GM18519 (cell line): Measurements from ENCODE around the gene PLXNA2.
A peak's percentile ranks its signal among the peaks of the same experiment; 100 is the strongest.

Experiments used
- ATAC-seq: cut with Tn5 transposase; IDR thresholded peaks from one replicate; pipeline ENCODE4 v1.9.1; 2021; ENCODE audit warnings: mild to moderate bottlenecking, moderate library complexity; ENCODE audit not compliant: unreplicated experiment, low FRiP score

Gene PLXNA2

DNA sequence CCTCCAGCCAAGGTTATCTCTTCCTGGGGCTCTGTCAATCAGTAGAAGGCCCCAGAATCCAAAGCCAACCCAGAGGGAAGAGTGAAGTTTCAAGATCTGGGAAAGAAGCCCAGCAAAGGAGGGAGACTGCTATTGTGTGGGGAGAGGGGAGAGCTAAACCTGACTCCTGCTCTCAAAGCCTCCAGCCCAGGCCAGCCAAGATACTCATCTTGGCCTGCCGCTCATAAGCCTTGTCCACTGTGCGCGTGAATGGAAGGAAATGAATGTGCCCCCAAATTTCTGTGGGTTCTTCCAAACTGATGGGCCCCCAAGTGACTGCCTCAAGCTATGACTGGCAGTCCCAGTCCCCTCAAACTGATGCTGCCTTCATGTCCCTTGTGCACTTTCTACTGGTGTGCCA lies 2.0 kb downstream of the PLXNA2 start:
- ATAC-seq = no peak

DNA sequence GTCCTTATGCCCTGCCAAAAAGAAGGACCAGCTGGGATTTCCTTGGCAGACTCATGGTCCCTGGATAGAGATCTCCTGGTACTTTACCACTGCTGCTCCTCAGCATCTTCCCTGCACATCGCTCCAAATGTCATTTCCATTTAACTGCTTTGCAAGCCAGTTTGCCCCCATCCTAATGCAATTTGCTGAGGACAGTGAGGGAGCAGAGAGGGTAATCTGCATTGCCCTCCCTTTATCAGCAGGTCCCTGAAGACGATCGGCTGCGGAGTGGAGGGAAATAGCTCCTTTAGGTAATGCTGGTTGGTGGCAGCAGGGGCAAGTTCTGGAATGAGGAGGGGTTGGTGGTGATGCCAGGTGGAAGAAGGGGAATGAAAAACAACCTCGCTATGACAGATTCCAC lies 2.7 kb downstream of the PLXNA2 start:
- no peak for ATAC-seq

DNA sequence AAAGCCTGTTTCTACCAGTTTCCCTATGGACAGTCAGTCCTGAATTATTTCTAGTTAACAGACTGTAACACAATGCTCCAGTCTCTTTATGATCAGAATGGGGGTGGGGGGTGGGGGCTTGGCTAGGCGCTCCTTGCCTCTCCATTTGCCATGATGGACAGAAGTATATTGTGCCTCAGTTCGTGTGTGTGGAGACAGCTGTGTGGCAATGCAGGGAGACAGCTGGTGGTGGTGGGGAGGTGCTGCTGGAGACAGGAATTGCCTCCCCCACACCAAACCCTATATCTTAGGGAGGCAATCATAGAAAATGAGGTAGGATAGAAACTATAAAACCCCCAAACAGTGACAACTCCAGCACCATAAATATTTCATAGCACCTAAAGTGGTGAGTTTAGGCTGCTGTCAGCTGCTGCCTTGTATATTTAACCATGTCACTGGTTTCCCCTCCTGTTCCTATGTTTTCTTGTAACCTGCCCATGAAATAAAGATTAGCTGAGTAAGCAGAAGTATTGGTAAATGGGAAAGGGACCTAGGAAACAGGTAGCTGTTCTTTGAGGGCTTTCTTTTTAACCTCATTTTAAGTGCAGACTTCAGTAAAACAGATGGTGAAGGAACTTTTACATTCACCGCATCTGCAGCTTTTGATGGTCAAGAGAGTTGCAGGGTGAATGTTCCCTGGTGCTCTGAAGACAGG lies 3.4 kb downstream of the PLXNA2 start:
- no peak for ATAC-seq

DNA sequence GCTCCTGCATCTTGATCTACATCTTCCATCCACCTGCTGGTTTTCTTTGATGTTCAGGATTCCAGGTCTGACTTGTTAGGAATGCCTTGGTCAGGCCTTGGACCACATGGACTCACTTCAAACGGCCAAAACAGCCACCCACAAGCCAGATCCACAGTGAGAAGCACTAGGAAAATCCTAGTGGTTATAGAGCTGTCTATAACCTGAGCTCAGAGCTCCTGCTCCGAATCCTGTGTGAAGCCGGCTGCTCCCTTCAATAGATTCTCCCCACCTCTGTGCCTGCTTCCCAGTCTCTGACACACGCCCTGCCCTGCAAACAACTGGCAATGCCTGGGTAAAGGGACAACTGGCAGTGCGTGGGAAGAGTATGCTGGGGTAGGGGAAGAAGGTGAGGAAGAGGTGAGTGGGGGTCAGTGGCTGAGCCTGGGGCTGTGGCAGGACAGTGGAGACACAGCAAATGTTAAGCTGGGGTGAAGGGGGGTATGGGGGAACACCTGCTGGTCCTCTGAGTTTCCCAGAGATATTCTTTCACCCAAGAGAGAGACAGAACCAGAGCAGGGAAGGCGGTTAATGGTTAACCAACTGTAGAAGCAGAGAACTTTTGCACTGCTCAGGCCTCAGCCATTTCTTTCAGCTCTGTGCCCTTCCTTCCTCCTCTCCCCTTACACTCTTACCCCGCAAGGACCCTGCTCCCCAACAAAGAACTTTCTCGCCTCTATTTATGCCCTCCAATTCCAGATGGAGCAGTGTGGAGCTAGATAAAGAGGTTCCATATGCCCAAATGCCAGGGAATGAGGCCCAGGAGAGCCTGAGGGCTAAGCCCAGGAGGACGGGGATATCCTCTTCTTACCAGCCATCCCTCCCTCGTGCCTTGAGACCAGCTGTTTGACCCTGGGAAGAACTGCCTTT lies 4.5 kb downstream of the PLXNA2 start:
- ATAC-seq = no peak

DNA sequence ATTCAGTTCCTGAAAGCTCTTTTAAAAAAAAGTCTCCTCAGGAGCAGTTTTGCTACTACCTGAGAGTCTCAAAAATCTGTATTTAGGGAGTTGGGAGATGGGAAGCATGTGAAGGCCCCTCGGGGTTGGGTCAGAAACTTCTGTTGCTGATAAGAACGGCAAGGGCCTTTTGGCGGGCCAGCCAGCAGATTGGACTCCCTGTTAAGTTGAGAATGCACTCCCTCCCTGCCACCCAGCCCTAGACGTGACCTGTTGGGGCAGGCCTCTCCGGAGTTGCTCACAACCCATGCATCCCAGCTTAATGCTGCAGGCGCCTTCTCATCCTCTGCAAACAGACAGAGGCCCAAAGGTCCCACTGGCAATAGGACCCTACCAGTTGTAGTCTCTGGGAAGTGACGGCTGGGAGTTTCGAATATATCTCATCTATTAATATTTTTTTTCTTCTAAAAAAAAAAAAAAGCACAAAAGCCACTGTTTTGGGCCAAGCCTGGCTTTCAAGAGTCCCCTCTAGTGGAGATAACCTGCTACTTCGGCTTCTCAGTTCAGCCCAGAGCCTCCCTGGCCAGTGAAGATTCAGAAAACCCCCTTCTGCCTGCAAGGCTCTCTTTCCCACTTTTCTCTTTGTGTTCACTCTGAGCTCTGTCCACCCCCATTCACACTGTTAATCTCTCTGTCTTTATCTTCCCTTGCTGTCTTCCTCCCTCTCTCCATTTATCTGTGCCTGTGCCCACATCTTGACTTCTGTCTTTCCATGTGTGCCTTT lies 5.3 kb downstream of the PLXNA2 start:
- no peak for ATAC-seq

DNA sequence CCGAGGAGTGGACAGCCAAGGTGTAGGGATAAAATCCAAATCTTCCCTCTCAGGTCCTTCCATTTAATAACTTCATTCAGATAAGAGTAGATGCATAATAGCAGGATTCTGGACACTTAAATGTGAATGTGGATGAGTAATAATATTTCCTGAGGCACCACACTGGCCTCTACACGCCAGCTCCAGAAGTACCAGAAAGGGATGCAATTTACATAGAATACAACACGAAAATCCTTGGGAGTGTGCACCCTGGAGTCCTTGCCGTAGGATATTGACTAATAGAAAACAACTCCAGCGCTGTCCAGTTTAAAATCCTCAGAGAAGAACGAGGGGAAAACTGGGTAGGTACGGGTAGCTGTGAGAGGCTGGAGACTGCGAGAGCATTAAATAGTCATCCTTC lies 6.9 kb downstream of the PLXNA2 start:
- ATAC-seq = no peak

DNA sequence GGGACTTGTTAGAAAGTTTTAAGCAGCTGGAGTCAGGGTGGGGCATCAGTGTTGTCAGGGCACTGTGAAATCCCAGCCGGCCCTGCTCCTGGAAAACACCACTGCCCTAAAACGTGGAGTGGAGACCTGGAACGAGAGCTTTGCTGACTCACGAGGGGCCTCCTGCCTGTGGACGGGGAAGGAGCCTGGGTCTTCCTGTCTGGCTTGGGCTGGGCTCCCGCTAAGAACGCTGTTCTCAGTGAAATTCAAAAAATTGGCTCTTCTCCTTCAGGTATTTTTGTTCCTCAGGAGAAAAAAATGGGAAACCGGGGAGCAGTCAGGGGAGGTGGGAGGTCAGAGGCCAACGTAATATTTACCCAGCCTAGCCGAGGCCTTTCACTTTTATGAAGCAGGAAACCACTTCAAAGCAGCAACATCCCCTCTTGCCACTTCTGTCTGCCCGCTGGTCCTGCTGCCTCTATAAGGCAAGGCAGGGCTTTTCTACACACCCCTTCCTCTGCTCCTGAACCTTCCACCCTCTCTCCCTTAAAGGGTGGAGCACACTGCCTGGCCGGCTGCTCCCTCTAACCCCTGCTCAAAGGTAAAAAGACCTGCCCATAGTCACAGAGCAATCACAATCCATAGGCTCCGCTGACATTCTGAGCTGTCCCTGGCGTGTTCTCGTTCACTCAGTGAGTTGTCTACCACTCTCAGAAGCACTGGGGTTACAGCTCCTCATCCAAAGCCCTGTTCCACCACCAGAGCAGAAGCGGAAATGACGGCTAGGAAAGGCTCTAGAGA lies 8.0 kb downstream of the PLXNA2 start:
- peak; percentile 39 for ATAC-seq

DNA sequence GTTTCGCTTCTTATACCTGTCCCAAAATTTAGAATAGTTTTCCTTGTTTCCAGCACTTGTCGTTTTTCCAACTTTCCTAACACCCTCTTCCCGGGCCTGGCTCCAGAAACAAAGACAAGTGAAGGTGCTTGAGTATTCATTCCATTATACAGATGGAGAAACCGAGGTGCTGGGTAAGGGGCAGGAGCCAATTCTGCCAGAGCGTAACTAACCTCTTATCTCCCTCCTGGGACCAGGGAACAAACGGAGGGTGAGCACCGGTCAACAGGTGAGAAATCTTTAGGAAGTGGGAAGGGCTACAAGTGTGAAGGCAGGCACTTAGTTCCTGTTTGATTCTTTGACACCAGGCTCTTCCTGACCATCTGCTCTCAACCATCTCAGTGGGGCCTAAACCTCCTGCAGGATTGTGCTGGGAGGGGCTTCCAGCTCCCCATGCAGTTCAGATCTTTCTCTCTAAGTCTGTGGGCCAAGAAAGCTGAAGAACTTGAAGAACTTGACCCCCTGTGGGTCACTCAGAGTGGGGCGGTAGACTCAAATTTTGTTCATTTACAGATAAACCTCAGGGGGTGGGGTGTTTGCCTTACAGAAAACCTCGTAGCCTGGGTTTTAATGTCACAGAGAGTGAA lies 8.7 kb downstream of the PLXNA2 start:
- ATAC-seq = no peak

DNA sequence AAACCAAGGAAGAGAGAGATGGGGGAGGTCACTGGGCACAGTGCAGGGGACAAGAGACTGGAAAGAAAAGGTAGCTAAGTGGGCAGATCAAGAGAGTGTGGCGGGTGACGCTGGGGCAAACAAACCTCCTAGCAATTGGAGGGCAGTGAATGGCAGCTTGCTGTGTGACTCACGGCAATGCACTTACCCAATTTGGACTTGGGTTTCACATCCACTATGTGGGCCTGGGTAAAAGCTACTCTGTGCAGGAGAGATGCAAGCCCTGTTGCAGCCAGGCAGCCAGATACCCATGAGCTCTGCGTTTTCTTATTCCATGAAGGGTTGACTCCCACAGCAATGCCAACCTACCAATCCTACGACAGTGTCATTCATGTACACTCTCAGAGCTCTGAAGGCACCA lies 9.5 kb downstream of the PLXNA2 start:
- ATAC-seq = no peak

DNA sequence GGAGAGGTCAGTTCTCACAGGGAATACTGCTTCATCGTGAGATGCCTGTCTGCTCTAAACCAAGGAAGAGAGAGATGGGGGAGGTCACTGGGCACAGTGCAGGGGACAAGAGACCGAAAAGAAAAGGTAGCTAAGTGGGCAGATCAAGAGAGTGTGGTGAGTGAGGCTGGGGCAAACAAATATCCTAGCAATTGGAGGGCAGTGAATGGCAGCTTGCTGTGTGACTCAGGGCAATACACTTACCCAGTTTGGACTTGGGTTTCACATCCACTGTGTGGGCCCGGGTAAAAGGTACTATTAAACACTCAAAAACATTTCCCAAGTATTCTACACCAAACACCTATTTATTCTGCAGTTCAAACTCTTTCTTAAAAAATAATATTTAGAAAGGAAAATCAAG lies 10.2 kb downstream of the PLXNA2 start:
- no peak for ATAC-seq

DNA sequence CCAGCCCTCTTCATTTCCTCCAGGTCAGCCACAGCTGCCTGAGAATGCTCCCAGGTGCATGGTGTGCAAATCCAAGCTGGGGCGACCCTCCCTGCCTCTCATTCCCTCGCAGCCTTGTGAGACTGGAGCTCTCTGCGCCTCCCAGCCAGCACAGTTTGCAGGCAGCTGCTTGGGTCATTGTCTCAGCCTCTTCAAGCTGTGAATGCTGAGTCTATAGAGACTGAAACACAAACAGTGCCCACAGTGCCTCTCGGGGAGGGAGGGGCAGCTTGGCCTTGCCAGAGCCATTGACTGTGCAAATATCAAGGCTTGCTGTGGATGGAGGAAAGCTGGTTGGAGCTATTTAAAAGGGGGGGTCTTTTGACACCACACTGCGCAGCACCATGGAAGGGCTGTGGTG lies 10.6 kb downstream of the PLXNA2 start:
- no peak for ATAC-seq

DNA sequence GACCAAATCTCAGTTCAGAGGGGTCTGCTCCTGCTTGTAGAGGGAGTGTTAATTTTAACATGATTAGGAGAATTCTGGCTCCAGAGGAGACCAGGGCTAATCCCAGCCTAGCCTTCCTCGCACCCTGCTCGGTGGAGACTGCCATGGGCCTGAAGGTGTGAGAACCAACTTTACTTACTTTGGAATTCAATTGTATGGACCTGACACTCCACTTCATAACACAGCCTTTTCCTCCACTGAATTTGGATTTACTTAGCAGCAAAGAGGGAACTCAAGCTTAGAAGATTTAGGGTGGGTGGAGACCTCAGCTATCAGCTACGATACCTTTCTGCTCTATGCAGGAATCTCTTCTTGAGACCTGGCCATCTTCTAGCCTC lies 11.5 kb downstream of the PLXNA2 start:
- ATAC-seq = no peak

DNA sequence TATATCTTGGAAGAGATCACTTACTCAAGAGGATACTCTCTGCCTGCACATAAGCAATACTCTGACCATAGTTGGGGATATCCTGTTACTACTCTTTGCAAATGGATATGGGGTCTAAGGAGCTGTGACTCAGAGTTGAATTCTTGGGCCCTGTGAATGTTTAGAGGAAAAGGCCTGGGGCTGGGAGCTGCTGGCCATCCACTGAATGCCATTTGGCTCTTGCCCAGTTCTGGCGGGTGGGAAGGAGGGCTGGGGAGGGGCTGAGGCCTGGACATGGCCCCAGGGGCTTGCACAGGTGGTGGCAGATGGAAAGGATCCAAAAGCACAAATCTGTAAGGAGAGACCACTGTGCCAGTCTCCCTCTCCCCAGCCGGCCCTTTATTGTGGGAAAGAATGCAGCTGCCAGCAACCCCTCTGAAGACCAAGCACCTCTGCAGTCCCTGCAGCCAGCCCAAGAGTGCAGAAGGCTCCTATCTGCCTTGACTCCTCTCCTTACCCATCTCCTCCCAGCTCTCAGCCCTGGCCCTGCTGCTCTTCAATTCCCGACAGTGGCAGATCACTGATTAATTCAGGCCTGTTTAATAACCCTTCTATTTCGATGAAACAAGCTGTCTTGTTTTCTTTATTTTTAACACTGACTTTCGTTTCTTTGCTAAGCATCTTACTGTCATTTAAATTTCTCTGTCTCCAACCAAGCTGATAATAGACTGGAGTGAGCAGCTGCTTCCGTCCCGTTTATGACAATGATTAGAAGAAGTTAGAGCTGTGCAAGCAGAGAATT lies 12.1 kb downstream of the PLXNA2 start:
- ATAC-seq = no peak

DNA sequence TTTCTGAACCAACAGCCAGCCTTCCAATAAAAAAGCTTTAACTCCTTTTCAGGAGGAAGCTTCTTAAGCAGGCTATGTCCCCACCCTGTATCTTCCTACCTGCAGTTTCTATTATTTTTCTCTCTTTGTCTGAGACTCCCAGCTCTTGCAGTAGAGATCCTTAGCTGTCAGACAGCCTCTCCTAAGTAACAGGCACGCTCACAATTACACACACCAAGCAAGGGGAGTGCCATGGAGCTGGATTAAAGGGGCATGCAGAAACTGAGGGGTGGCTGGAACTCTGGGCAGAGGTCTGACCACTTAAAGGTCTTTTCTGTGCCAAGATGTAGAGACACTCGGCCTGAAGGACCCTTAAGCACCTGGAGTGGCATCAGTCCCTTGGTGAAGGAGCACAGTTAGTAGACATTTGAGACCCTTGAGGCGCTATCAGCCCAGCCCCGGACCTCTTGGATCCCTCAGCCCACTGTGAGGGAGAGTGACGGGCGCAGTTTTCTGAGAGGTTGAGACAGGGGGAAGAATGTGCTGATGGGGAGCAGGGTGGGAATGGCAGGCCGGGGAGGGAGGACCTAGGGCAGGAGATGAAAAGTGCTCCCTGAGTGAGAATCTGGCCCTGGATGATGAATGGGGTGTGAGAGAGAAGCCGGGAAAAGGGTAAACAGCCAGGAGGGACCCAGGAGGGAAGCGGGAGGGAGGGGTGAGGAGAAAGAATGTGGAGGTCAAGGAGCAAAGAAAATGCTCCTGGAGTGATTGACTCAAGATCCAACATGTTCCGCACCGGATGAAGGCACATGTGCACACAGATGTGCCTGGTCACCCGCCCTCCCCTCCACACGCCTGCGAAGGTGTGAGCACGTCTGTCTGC lies 13.3 kb downstream of the PLXNA2 start:
- ATAC-seq = no peak

DNA sequence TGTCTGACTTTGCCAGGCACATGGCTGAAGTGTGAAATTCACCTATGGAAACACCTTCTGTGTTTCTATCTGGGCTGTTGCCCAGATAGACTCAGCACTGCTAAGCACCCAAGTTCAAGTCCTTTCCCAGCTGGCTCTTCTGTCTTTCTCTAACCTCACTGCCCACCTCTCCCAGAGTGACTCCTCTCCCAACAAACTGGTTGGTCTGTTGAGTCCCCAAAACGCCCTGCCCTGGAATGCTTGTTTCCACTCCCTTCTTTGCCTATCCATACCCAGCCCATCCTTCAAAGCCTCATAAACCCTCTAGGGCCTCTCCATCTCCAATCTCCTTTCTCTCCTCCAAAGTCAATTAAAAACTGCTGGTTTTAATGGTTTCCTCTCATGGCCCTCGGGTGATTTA lies 15.6 kb downstream of the PLXNA2 start:
- no peak for ATAC-seq

DNA sequence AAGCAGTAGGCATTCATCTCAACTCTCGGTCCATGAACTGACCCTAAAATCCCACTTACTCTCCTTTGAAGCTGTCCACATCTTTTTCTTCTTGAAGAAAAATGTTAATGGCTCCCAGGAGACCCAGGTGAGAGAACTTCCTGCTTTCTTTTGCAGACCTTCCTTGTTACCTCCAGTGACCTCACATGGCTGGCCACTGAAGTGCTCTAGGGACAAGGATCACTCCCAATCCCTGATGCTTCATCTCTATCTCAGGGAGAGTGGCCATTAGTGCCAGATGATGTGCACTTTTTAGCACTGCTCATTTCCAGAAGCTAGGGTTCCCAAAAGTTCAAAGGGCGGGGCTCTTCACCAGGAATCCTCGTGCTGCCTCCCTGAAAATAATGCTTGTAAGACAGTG lies 16.2 kb downstream of the PLXNA2 start:
- no peak for ATAC-seq

DNA sequence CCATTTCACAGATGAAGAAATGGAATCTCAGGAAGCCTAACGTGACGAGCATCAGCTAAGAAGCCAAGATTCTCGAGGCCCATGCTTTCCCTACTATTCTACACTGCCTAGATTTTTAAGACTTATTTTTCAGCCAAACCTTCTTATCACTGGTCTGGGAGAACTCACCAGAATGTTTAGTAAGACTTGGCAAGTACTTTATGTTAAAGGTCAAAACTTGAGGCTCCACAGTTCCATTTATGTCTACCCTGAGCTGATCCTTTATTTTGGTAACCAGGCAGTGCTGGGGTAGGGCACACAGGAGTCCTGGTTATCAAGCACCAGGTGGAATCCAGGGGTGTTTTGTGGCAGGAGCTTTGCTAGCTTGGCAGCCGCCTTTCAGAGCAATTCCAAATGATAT lies 16.8 kb downstream of the PLXNA2 start:
- no peak for ATAC-seq
